ENCODE results near the gene ATP6V0E2. TPM values are rescaled to one million over a fixed set of nuclear protein-coding genes. Genes with fewer than 3 reads are reported as not detected.
"Not testable (repeated sequence)": the region's sequence is repeated elsewhere in the genome, so short reads cannot be mapped to it uniquely, and the experiment has no call there.

The ATP6V0E2 gene
- total RNA-seq (ENCODE audit: insufficient read depth, low replicate concordance) = 4.8 TPM

DNA sequence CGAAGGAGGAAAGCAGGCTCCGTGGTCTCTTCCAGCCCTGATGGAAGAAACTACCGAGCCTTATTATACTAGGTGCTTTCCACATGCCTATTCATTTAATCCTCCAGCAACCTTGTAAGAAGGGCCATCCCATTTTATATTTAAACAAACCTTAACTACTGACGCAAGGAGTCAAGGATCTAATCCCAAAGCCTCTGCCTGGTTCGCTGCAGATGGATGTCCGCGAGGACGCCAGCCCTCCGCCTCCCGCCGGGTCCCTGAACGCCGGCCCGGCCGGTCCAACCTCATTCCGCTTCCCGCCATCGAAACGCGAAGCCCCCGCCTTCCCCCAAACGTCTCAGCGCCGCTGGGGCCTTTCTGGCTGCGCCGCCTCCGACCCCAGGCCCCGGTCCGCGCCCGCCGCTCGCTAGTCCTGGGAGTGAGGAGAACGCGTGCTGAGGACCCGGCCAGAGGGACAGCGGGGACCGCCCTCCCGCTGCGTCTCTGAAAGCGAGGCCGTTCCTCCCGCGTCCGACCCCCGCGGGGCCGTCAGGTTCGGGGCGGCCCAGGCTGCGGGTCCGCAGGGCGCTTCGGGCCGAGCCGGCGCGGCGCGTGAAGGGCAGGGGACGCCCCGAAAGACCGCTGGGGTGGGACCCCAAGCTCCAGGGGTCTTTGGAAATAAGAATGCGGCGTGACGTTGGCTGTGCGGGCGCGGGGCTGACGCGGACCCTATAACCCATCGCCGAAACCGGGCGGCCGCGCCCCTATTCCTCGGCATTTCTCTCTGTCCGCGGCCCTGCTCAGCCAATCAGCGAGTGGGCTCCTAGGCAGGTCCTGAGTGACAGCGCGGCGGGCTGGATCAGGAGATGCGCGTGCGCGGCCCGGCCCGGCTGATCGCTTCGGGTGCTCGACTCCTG lies at the start of gene ATP6V0E2:
Gene ATP6V0E2, plus strand, starts transcription at position 896 of the 896 bp plus-strand sequence. CDS start 97 bp downstream, outside the sequence.
- DNase-seq (ENCODE audit: low spot score) = peak; percentile 96

DNA sequence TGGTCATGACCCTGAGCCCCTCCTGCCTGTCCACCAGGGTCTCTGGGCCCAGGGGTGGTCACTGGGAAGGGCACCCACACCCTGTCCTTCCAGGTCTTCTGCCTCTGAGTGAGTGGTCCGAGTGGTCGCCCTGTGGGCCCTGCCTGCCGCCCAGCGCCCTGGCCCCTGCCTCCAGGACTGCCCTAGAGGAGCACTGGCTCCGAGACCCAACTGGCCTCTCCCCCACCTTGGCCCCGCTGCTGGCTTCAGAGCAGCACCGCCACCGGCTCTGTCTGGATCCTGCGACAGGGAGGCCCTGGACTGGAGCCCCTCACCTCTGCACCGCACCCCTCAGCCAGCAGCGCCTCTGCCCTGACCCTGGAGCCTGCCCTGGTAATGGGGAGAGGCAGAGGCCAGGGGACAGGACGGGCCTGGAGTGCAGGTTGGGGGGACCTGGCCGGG lies 49.4 kb upstream of the ATP6V0E2 start:
- DNase-seq (ENCODE audit: low spot score) = no peak

DNA sequence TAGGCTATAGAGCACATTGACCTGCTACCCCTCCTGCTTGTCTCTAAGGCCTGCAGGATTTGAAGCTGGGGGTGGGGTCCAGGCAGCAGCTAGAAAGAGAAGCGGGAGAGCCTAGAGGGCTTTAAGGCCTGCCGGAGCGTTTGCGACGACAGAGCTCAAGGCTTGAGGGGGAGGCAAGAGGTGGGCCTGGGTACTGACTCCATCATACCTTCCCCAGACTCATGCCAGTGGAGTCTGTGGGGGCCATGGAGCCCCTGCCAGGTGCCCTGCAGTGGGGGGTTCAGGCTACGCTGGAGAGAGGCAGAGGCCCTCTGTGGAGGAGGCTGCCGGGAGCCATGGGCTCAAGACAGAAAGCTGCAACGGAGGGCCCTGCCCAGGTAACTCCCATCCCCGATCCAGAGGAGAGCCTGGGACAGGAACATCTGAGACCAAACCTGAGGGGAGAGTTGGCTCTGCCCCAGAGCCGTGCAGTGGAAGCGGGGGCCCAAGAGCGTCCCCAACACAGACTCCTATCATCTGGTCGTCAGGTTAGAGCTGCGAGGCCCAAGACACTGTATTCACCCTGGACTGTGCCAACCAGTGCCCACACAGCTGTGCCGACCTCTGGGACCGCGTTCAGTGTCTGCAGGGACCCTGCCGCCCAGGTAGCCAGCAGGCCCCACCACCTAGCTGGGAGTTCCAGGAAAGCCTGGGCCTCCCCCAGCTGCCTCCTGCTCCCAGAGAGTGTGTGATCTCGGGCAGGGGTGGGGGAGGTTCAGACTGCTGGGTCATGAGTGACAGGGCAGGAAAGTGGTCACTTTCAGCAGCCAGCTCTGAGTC lies 48.8 kb upstream of the ATP6V0E2 start:
- no peak for DNase-seq (ENCODE audit: low spot score)

DNA sequence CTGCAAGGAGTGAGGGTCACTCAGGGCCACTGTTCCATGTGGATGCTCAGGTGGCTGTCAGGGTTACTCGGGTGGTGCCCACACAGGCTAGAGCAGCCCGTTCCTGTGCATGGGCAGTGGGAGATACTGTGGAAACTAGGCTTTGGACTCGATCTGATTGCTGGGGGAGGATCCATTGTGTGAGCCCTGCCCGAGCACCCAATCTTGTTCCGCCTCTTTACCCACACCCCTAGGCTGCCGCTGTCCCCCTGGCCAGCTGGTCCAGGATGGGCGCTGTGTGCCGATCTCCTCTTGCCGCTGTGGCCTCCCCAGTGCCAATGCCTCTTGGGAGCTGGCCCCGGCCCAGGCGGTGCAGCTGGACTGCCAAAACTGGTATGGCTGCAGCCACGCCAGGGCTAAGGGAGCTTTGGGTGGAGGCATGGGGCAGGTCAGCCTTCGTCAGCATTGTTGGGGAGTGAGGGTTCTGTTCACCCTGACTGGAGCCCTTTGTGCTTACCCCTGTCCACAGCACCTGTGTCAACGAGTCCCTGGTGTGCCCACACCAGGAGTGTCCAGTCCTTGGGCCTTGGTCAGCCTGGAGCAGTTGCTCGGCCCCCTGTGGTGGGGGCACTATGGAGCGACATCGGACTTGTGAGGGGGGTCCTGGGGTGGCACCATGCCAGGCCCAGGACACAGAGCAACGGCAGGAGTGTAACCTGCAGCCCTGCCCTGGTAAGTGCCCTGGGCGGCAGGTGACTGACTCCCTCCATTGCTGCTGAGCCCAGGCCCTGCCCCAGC lies 48.0 kb upstream of the ATP6V0E2 start:
- DNase-seq (ENCODE audit: low spot score) = no peak

DNA sequence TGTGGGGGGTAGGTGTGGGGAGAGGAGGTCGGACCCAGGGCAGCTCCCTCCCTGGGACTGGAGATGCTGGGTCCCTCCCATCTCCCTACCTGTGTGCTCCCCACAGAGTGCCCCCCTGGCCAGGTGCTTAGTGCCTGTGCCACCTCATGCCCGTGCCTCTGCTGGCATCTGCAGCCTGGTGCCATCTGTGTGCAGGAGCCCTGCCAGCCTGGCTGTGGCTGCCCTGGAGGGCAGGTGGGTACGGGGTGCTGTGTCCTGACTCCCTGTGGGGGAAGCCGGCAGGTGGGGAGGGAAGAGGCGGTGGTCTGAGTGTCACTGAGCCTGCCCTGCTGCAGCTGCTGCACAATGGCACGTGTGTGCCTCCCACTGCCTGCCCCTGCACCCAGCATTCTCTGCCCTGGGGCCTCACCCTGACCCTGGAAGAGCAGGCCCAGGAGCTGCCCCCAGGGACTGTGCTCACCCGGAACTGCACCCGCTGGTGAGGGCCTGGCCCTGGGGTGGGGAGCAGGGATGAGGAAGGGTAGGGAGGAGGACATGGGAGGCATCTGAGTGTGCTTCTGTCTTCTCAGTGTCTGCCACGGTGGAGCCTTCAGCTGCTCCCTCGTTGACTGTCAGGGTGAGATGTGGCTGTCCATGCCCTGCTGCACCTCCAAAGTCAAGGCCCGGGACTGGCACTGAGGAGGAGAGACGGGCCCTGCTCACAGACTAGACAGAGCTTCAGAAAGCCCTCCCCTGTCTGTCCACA lies 47.3 kb upstream of the ATP6V0E2 start:
- no peak for DNase-seq (ENCODE audit: low spot score)

DNA sequence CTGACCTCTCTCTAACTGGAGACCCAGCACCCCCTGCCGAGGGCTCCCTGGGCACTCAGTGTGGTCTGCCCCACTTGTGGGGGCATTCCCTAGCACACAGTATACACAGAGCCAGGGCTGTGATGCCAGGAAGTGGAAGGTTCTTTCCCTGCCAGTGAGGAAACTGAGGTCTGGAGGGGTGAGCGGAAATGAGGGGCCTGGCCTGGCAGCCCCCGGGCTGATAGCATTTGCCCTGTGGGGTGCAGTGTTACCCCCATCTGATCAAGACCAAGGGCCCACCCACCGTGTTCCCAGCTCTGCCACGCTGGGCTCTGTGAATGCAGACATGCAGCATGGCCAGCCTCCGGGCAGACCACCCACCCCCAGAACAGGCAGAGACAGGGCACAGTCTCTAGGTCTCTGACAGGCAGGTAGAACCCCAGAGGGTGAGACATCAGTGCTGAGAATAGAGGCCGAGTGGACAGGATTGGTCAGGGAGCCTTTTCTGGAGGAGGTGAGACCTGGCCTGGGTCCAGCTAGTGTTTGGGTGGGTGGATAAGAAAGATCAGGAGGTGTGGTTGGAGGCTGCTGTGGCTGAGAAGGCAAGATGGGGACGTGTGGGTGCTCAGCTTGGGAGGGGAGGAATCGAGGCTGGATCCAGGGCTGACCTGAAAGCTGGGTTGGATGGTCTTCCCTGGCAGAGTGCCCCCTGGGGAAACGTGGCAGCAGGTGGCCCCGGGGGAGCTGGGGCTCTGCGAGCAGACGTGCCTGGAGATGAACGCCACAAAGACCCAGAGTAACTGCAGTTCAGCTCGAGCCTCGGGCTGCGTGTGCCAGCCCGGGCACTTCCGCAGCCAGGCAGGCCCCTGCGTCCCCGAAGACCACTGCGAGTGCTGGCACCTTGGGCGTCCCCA lies 46.4 kb upstream of the ATP6V0E2 start:
- DNase-seq (ENCODE audit: low spot score) = no peak

DNA sequence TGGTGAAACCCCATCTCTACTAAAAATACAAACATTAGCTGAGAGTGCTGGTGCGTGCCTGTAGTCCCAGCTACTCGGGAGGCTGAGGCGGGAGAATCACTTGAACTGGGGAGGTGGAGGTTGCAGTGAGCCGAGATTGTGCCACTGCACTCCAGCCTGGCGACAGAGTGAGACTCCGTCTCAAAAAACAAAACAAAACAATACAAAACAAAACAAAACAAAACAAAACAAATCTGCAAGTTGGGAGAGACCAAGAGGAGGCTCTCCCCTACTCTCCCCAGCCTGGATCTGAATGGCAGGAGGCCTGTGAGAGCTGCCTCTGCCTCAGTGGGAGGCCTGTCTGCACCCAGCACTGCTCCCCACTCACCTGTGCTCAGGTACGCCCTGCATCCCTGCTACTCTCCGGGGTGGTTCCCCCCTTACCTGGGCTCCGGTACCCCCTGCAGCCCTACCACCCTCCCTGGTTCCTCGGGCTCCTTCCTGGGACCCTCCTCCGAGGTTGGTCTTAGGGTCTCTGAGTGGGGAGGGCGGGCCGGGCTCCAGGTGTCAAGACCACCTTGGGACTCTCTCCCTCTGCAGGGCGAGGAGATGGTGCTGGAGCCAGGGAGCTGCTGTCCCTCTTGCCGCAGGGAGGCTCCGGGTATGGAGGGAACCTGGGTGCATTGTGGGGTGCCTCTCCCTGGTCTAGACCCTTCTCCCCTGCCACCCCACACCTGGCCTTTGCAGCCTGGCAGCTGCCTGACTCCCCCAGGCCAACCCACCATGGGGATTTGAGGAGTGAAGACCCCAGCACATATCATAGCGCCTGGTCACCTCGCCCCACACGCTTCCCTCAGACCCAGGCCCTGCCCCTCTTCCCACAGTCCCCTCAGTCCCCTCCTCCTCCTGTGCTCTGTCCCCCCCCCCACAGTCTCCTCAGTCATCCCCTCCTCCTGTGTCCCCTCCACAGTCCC lies 45.1 kb upstream of the ATP6V0E2 start:
- DNase-seq (ENCODE audit: low spot score) = no peak

DNA sequence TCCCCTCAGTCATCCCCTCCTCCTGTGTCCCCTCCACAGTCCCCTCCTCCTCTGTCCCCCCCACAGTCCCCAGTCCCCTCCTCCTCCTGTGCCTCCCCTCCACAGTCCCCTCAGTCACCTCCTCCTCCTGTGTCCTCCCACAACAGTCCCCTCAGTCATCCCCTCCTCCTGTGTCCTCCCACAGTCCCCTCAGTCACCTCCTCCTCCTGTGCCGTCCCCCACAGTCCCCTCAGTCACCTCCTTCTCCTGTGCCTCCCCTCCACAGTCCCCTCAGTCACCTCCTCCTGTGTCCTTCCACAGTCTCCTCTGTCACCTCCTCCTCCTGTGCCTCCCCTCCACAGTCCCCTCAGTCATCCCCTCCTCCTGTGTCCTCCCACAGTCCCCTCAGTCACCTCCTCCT lies 43.2 kb upstream of the ATP6V0E2 start:
- DNase-seq (ENCODE audit: low spot score) = not testable (repeated sequence)

DNA sequence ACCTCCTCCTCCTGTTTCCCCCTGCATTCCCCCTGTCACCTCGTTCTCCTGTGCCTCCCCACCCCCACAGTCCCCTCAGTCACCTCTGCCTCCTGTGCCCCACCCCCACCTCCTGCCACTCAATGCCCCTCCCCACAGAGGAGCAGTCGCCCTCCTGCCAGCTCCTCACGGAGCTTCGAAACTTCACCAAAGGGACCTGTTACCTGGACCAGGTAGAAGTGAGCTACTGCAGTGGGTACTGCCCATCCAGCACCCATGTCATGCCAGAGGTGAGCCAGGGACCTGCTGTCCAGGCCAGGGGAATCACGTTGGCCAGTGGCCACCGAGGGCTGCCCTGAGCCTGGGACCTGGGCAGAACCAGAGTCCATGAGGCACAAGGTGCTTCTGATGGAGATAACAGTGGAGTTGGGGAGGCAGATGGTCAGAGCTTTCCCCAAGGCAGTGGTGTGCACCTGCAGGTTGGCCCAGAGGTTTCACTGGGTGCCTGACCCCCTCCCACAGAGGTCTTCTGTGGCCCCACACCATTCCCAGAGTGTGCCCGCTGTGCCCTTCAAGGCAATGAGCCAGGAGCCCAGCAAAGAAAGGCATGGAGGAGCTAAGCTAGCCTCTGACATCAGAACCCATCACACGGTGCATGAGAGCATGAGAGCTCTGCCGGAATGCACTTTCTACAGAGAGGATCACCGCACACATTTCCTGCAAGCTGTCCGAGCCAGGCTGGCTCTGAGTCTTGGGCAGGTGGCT lies 42.6 kb upstream of the ATP6V0E2 start:
- no peak for DNase-seq (ENCODE audit: low spot score)

DNA sequence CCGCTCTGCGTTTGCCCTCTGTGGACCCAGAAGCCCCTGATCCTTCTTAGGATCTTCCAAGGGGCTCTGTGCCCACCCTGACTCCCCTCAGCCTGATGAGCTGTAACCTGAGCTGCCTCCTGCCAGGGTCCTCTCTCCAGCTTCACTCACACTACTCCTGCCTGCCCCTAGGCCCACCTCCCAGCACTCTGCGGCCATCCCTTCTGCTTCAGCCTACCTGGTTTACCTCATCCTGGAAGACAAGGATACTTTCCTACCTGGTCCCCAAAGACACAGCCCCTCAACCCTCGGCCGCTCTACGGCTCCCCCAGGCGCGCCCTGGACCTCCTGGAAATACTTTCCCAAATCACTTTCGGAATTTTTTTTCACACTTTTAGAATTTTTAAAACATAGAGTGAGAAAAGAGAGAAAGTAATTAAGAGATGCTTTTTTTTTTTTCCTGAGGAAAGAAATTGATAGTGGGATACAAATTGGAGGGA lies 42.0 kb upstream of the ATP6V0E2 start:
- DNase-seq (ENCODE audit: low spot score) = no peak

DNA sequence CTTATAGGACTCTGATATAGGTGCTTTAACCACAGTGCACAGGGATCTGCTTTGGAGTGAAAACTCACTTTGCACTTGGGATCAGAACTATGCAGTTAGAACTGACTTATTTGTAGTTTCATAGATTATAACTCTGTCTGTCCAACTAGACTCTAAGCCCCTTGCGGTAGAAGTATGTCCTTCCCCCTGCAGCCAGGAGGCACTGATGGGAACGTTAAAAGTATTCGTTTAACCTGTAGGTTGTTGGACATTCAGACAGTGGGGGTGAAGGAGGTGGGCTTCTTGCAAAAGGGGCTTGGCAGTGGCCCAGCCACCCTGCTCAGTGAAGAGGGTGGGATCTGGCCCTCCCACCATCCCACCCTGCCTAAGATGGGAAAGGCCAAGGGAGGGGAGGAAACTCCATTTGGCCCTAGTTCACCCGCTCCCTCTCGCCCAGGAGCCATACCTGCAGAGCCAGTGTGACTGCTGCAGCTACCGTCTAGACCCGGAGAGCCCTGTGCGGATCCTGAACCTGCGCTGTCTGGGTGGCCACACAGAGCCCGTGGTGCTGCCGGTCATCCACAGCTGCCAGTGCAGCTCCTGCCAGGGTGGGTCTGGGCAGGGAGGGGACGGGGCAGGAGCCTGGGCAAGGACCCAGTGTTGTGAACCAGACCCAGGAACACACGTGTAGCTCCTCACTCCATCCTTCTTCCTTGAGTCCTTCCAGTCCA lies 41.3 kb upstream of the ATP6V0E2 start:
- DNase-seq (ENCODE audit: low spot score) = no peak

DNA sequence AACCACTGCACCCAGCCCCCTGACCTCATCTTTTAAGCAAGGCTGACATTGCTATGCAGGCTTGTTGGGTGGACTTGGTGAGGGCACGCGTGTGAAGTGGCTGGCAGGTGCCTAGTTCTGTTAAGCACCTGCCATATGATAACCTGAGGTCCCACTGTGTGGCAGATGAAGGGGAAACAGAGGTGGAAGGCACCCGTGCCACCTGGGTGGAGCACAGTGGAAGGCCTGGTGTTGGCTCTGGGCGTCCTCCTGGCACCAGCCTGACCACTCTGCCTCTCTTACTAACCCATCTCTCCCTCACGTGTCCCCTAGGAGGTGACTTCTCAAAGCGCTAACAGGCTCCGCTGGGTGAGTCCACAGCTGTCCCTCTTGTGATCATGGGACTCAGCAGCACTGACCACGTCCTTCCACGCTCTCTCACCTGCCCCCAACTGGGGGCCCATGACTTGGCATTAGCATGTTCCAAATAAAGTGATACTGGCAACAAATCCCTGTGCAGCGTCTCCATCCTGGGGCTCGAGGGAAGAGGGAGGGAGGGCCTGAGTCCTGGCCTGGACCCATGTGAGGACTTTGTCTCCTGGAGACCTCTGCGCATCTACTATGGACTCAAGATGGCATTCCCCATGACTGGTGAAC lies 40.2 kb upstream of the ATP6V0E2 start:
- DNase-seq (ENCODE audit: low spot score) = no peak

DNA sequence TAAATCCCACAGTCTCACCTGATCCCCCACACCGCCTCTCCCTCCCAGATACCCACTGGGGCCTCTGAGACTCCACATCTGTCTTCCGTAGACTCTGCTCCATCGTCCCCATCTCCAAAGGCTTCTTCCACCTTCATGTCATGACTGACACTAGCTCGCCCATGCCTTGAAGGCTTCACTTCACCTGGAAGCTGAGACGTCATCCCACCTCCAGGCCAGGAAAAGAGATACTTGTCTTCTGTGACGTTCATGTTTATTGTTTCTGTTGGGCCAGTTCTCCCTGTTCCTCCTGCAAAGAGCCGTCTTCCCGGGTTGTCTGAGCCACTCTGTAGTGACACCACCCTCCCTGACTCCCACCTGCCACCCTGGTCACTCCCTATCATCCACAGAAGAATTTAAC lies 39.2 kb upstream of the ATP6V0E2 start:
- DNase-seq (ENCODE audit: low spot score) = no peak

DNA sequence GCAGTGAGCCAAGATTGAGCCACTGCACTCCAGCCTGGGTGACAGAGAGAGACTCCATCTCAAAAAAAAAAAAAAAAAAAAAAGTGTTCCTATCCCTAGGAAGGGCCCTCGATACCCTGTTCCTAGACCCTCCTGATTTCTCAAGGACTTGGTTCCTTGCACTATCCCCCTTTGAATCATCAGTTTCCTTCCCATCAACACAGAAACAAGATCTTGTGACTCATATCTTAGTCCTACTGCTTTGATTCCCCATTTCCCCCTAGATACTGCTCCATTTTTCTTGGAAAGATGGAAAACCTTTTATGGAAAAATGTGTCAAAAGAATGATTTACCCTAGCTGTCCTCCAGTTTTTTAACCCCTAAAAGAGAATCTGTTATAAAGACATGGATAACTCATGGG lies 37.3 kb upstream of the ATP6V0E2 start:
- no peak for DNase-seq (ENCODE audit: low spot score)

DNA sequence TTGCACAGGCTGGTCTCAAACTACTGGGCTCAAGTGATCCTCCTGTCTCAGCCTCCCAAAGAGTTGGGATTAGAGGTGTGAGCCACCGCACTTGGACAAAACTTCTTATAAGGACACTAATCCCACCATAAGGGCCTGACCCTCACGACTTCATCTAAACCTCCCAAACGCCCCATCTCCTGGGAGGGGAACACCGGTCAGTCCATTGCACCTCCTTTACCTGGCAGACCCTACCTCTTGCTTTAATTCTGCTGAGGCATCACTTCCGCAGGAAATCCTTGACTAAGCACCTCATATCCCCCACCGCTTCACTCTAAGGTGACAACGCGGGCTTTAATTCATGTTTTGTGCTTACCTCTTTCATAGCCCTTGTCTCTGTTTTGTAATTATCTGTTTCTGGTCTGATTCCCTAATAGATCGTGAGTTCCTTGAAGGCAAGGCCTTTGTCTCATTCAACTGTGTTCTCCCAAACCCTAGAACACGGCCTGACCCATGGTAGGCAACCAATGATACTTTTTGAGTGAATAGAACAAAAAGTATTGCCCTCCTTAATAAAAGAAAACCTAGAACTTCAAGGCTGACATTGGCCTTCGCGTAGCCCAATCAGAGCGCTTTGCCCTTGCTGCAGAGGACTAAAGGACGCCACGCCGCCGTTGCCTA lies 36.1 kb upstream of the ATP6V0E2 start:
- no peak for DNase-seq (ENCODE audit: low spot score)

Data from umbilical cord (tissue), 2 donors.